Measurements from ENCODE around the gene XPC.

XPC gene

GRCh38 chr3:14169435-14169834, 9.0 kb downstream of the XPC start:
- Histone ChIP-seq H3K9me3 (ENCODE audit: control extremely low read depth in 1 of 5, control insufficient read depth in 4 of 5, insufficient read depth in 2 of 5, low read depth in 1 of 5, low read length in 4 of 5) (peaks cover 0 to 3% (median under 1%) of the 10 kb centered on the region in 5 experiments), H3K27me3 (replicated peaks in 2 of 5; ENCODE audit: control insufficient read depth in 4 of 5, insufficient read depth in 5 of 5, low read length in 4 of 5) (no peaks in the 10 kb centered on the region), H3K4me1 (ENCODE audit: control extremely low read depth in 1 of 4, control insufficient read depth in 4 of 4, insufficient read depth in 4 of 4, low read length in 3 of 4) (peaks cover 0 to 3% (median 0%) of the 10 kb centered on the region in 4 experiments), H3K36me3 (ENCODE audit: control insufficient read depth in 4 of 4, insufficient read depth in 4 of 4, low read length in 3 of 4) (peaks cover 38 to 82% (median 62%) of the 10 kb centered on the region in 4 experiments), H3K27ac (ENCODE audit: insufficient read depth in 1 of 2, low read depth in 1 of 2, low read length in 2 of 2, poor library complexity in 1 of 2, severe bottlenecking in 2 of 2) (no peak overlapping the region), H3K4me3 (ENCODE audit: control insufficient read depth in 1 of 7, extremely low read depth in 1 of 7, insufficient read depth in 4 of 7, low read depth in 2 of 7, low read length in 6 of 7) (no peak overlapping the region)
- WGBS (ENCODE audit: insufficient coverage), result no CpG with 5 or more reads among the region's 2 CpGs
- DNase-seq, result no peak
- ChIA-PET CTCF (no interaction called here), POLR2A (no interaction called here)

GRCh38 chr3:14166877-14167603, 11.4 kb downstream of the XPC start:
- POLR2A ChIA-PET, result no interaction called here
- WGBS (ENCODE audit: insufficient coverage), result 95% methylated on average over 4 of the region's 9 CpGs
- Histone ChIP-seq H3K36me3 (ENCODE audit: control insufficient read depth in 4 of 4, insufficient read depth in 4 of 4, low read length in 3 of 4) (peaks cover 50 to 97% (median 74%) of the 10 kb centered on the region in 4 experiments), H3K27ac (ENCODE audit: insufficient read depth in 1 of 2, low read depth in 1 of 2, low read length in 2 of 2, poor library complexity in 1 of 2, severe bottlenecking in 2 of 2) (no peak overlapping the region), H3K9me3 (ENCODE audit: control extremely low read depth in 1 of 5, control insufficient read depth in 4 of 5, insufficient read depth in 2 of 5, low read depth in 1 of 5, low read length in 4 of 5) (peaks cover 3 to 24% (median 7%) of the 10 kb centered on the region in 5 experiments), H3K27me3 (replicated peaks in 2 of 5; ENCODE audit: control insufficient read depth in 4 of 5, insufficient read depth in 5 of 5, low read length in 4 of 5) (no peaks in the 10 kb centered on the region), H3K4me1 (ENCODE audit: control extremely low read depth in 1 of 4, control insufficient read depth in 4 of 4, insufficient read depth in 4 of 4, low read length in 3 of 4) (peaks cover 0 to 3% (median 0%) of the 10 kb centered on the region in 4 experiments), H3K4me3 (ENCODE audit: control insufficient read depth in 1 of 7, extremely low read depth in 1 of 7, insufficient read depth in 4 of 7, low read depth in 2 of 7, low read length in 6 of 7) (no peak overlapping the region)
- DNase-seq, result no peak
- CTCF ChIA-PET, result interaction anchor here (1.6 to 2.2 kb wide), 2 partner anchors 10 to 12 kb away, joined by 4 to 7 read pairs; no protein-coding TSS in a partner anchor

GRCh38 chr3:14162178-14162577, 16.2 kb downstream of the XPC start:
- ChIA-PET CTCF (interaction anchor here (0.8 to 1.4 kb wide), 2 partner anchors 10 to 18 kb away, joined by 4 to 6 read pairs; no protein-coding TSS in a partner anchor), POLR2A (no interaction called here)
- Histone ChIP-seq H3K27ac (ENCODE audit: insufficient read depth in 1 of 2, low read depth in 1 of 2, low read length in 2 of 2, poor library complexity in 1 of 2, severe bottlenecking in 2 of 2) (no peak overlapping the region), H3K4me3 (ENCODE audit: control insufficient read depth in 1 of 7, extremely low read depth in 1 of 7, insufficient read depth in 4 of 7, low read depth in 2 of 7, low read length in 6 of 7) (peak overlapping the region in 1 of 7 experiments; percentile 1), H3K27me3 (replicated peaks in 2 of 5; ENCODE audit: control insufficient read depth in 4 of 5, insufficient read depth in 5 of 5, low read length in 4 of 5) (no peaks in the 10 kb centered on the region), H3K4me1 (ENCODE audit: control extremely low read depth in 1 of 4, control insufficient read depth in 4 of 4, insufficient read depth in 4 of 4, low read length in 3 of 4) (no peaks in the 10 kb centered on the region), H3K36me3 (ENCODE audit: control insufficient read depth in 4 of 4, insufficient read depth in 4 of 4, low read length in 3 of 4) (peaks cover 31 to 99% (median 82%) of the 10 kb centered on the region in 4 experiments), H3K9me3 (ENCODE audit: control extremely low read depth in 1 of 5, control insufficient read depth in 4 of 5, insufficient read depth in 2 of 5, low read depth in 1 of 5, low read length in 4 of 5) (peaks cover 3 to 39% (median 11%) of the 10 kb centered on the region in 5 experiments)
- WGBS (ENCODE audit: insufficient coverage), result 80% methylated on average over 1 of the region's 2 CpGs
- no peak for DNase-seq

- CTCF ChIA-PET, result interaction anchor here (1.1 to 1.4 kb wide), 2 partner anchors 9 to 10 kb away, joined by 4 to 6 read pairs; no protein-coding TSS in a partner anchor
- no peaks in the 10 kb centered on the region for H3K4me1 ChIP-seq (ENCODE audit: control extremely low read depth in 1 of 4, control insufficient read depth in 4 of 4, insufficient read depth in 4 of 4, low read length in 3 of 4)
- no peak overlapping the region for H3K27ac ChIP-seq (ENCODE audit: insufficient read depth in 1 of 2, low read depth in 1 of 2, low read length in 2 of 2, poor library complexity in 1 of 2, severe bottlenecking in 2 of 2)
- peaks cover 31 to 100% (median 83%) of the 10 kb centered on the region in 4 experiments for H3K36me3 ChIP-seq (ENCODE audit: control insufficient read depth in 4 of 4, insufficient read depth in 4 of 4, low read length in 3 of 4)
- no CpG with 5 or more reads among the region's 2 CpGs for whole genome bisulfite sequencing (ENCODE audit: insufficient coverage)
- DNase-seq, result peak in 2 of 3 donors; percentile 24 to 26
- POLR2A ChIA-PET, result no interaction called here
- H3K9me3 ChIP-seq (ENCODE audit: control extremely low read depth in 1 of 5, control insufficient read depth in 4 of 5, insufficient read depth in 2 of 5, low read depth in 1 of 5, low read length in 4 of 5), result peaks cover 3 to 39% (median 11%) of the 10 kb centered on the region in 5 experiments
- no peaks in the 10 kb centered on the region for H3K27me3 ChIP-seq (replicated peaks in 2 of 5; ENCODE audit: control insufficient read depth in 4 of 5, insufficient read depth in 5 of 5, low read length in 4 of 5)
- no peak overlapping the region for H3K4me3 ChIP-seq (ENCODE audit: control insufficient read depth in 1 of 7, extremely low read depth in 1 of 7, insufficient read depth in 4 of 7, low read depth in 2 of 7, low read length in 6 of 7)
These were observed 17.1 kb downstream of the XPC start for GRCh38 chr3:14161282-14161681.

- no peaks in the 10 kb centered on the region for H3K27me3 ChIP-seq (replicated peaks in 2 of 5; ENCODE audit: control insufficient read depth in 4 of 5, insufficient read depth in 5 of 5, low read length in 4 of 5)
- peaks cover 28 to 88% (median 72%) of the 10 kb centered on the region in 4 experiments for H3K36me3 ChIP-seq (ENCODE audit: control insufficient read depth in 4 of 4, insufficient read depth in 4 of 4, low read length in 3 of 4)
- ChIA-PET CTCF (interaction anchor here (1.4 to 2.3 kb wide), 4 partner anchors 11 to 263 kb away, joined by 4 to 8 read pairs (median 4); no protein-coding TSS in a partner anchor), POLR2A (interaction anchor here (0.7 kb wide), 1 partner anchor 1129 kb away, joined by 3 read pairs; no protein-coding TSS in a partner anchor)
- 97% methylated on average over 5 of the region's 8 CpGs for WGBS (ENCODE audit: insufficient coverage)
- no peak overlapping the region for H3K27ac ChIP-seq (ENCODE audit: insufficient read depth in 1 of 2, low read depth in 1 of 2, low read length in 2 of 2, poor library complexity in 1 of 2, severe bottlenecking in 2 of 2)
- H3K4me3 ChIP-seq (ENCODE audit: control insufficient read depth in 1 of 7, extremely low read depth in 1 of 7, insufficient read depth in 4 of 7, low read depth in 2 of 7, low read length in 6 of 7), result no peak overlapping the region
- peaks cover 3 to 36% (median 11%) of the 10 kb centered on the region in 5 experiments for H3K9me3 ChIP-seq (ENCODE audit: control extremely low read depth in 1 of 5, control insufficient read depth in 4 of 5, insufficient read depth in 2 of 5, low read depth in 1 of 5, low read length in 4 of 5)
- peaks cover 0 to 2% (median 0%) of the 10 kb centered on the region in 4 experiments for H3K4me1 ChIP-seq (ENCODE audit: control extremely low read depth in 1 of 4, control insufficient read depth in 4 of 4, insufficient read depth in 4 of 4, low read length in 3 of 4)
- DNase-seq, result no peak
These were observed 19.0 kb downstream of the XPC start for GRCh38 chr3:14159426-14159825.

GRCh38 chr3:14158370-14158769, 20.0 kb downstream of the XPC start:
- H3K36me3 ChIP-seq (ENCODE audit: control insufficient read depth in 4 of 4, insufficient read depth in 4 of 4, low read length in 3 of 4), result peaks cover 25 to 87% (median 72%) of the 10 kb centered on the region in 4 experiments
- peaks cover 0 to 2% (median 0%) of the 10 kb centered on the region in 4 experiments for H3K4me1 ChIP-seq (ENCODE audit: control extremely low read depth in 1 of 4, control insufficient read depth in 4 of 4, insufficient read depth in 4 of 4, low read length in 3 of 4)
- 100% methylated on average over 11 of the region's 14 CpGs for WGBS (ENCODE audit: insufficient coverage)
- POLR2A ChIA-PET, result no interaction called here
- H3K4me3 ChIP-seq (ENCODE audit: control insufficient read depth in 1 of 7, extremely low read depth in 1 of 7, insufficient read depth in 4 of 7, low read depth in 2 of 7, low read length in 6 of 7), result no peak overlapping the region
- H3K27ac ChIP-seq (ENCODE audit: insufficient read depth in 1 of 2, low read depth in 1 of 2, low read length in 2 of 2, poor library complexity in 1 of 2, severe bottlenecking in 2 of 2), result no peak overlapping the region
- CTCF ChIA-PET, result interaction anchor here (1.4 to 2.3 kb wide), 5 partner anchors 9 to 23 kb away, joined by 4 to 8 read pairs (median 4); no protein-coding TSS in a partner anchor
- peaks cover 3 to 27% (median 8%) of the 10 kb centered on the region in 5 experiments for H3K9me3 ChIP-seq (ENCODE audit: control extremely low read depth in 1 of 5, control insufficient read depth in 4 of 5, insufficient read depth in 2 of 5, low read depth in 1 of 5, low read length in 4 of 5)
- H3K27me3 ChIP-seq (replicated peaks in 2 of 5; ENCODE audit: control insufficient read depth in 4 of 5, insufficient read depth in 5 of 5, low read length in 4 of 5), result no peaks in the 10 kb centered on the region
- no peak for DNase-seq

GRCh38 chr3:14157951-14158350, 20.4 kb downstream of the XPC start:
- ChIA-PET CTCF (interaction anchor here (1.0 to 2.3 kb wide), 6 partner anchors 10 to 45 kb away, joined by 3 to 8 read pairs (median 5); no protein-coding TSS in a partner anchor), POLR2A (interaction anchor here (1.7 kb wide), 1 partner anchor 21 kb away, joined by 7 read pairs; the partner anchor contains the start of genes LSM3 and XPC)
- WGBS (ENCODE audit: insufficient coverage), result 97% methylated on average over 9 of the region's 9 CpGs
- Histone ChIP-seq H3K27ac (ENCODE audit: insufficient read depth in 1 of 2, low read depth in 1 of 2, low read length in 2 of 2, poor library complexity in 1 of 2, severe bottlenecking in 2 of 2) (no peak overlapping the region), H3K4me1 (ENCODE audit: control extremely low read depth in 1 of 4, control insufficient read depth in 4 of 4, insufficient read depth in 4 of 4, low read length in 3 of 4) (peaks cover 0 to 2% (median 0%) of the 10 kb centered on the region in 4 experiments), H3K4me3 (ENCODE audit: control insufficient read depth in 1 of 7, extremely low read depth in 1 of 7, insufficient read depth in 4 of 7, low read depth in 2 of 7, low read length in 6 of 7) (no peak overlapping the region), H3K36me3 (ENCODE audit: control insufficient read depth in 4 of 4, insufficient read depth in 4 of 4, low read length in 3 of 4) (peaks cover 23 to 87% (median 72%) of the 10 kb centered on the region in 4 experiments), H3K27me3 (replicated peaks in 2 of 5; ENCODE audit: control insufficient read depth in 4 of 5, insufficient read depth in 5 of 5, low read length in 4 of 5) (no peaks in the 10 kb centered on the region), H3K9me3 (ENCODE audit: control extremely low read depth in 1 of 5, control insufficient read depth in 4 of 5, insufficient read depth in 2 of 5, low read depth in 1 of 5, low read length in 4 of 5) (peaks cover 2 to 24% (median 8%) of the 10 kb centered on the region in 5 experiments)
- DNase-seq, result no peak
